Mesenchymal stem cell (in vitro differentiated cells and primary cell): ENCODE data around the gene PHLPP2.

ENCODE experiments used
- DNase-seq: peaks from one replicate; pipeline ENCODE4 v3.0.0-alpha.2; 2013
- H2AFZ ChIP-seq: one replicate; pipeline ENCODE4 v1.6.1; 2013; ENCODE audit warnings: low read depth, mild to moderate bottlenecking, control low read depth, inconsistent platforms, low read length, moderate library complexity
- H2AK5ac ChIP-seq: 2 replicates; pipeline ENCODE4 v1.6.1; 2013; ENCODE audit warnings: low read length, moderate library complexity, mild to moderate bottlenecking, inconsistent platforms; ENCODE audit not compliant: severe bottlenecking
- H2BK120ac ChIP-seq: one replicate; pipeline ENCODE4 v1.6.1; 2013; ENCODE audit warnings: low read depth, mild to moderate bottlenecking, inconsistent platforms, low read length, moderate library complexity
- H2BK12ac ChIP-seq, 2 experiments: one replicate each; pipeline ENCODE4 v1.6.1; 2013; ENCODE audit warnings: inconsistent platforms in 2 of 2, low read length in 2 of 2, mild to moderate bottlenecking in 2 of 2, moderate library complexity in 2 of 2, control low read depth in 1 of 2
- H2BK15ac ChIP-seq: one replicate; pipeline ENCODE4 v1.6.1; 2013; ENCODE audit warnings: mild to moderate bottlenecking, low read depth, inconsistent platforms; ENCODE audit not compliant: poor library complexity, severe bottlenecking
- H2BK5ac ChIP-seq: 2 replicates; pipeline ENCODE4 v1.6.1; 2013; ENCODE audit warnings: low read depth, mild to moderate bottlenecking, low read length, control low read depth, inconsistent platforms; ENCODE audit not compliant: poor library complexity, severe bottlenecking
- H3K14ac ChIP-seq, 2 experiments: one replicate each; pipeline ENCODE4 v1.6.1; 2013; ENCODE audit warnings: inconsistent platforms in 2 of 2, low read length in 2 of 2, control low read depth in 1 of 2, mild to moderate bottlenecking in 1 of 2, moderate library complexity in 1 of 2
- H3K18ac ChIP-seq, 2 experiments: one replicate each; pipeline ENCODE4 v1.6.1; 2013; ENCODE audit warnings: inconsistent platforms in 2 of 2, low read length in 2 of 2, control low read depth in 1 of 2, low read depth in 1 of 2, mild to moderate bottlenecking in 1 of 2
- H3K23ac ChIP-seq, 2 experiments: one replicate each; pipeline ENCODE4 v1.6.1; 2013; ENCODE audit warnings: inconsistent platforms in 2 of 2, low read length in 2 of 2, mild to moderate bottlenecking in 2 of 2, moderate library complexity in 2 of 2, control low read depth in 1 of 2
- H3K27ac ChIP-seq: 2 replicates; pipeline ENCODE4 v1.5.1; 2013; ENCODE audit warnings: mild to moderate bottlenecking, moderate library complexity, low read length, control low read depth, inconsistent platforms; ENCODE audit not compliant: poor library complexity, severe bottlenecking
- H3K27me3 ChIP-seq, 2 experiments: 2 replicates each; pipeline versions ENCODE4 v1.6.1 to v1.7.0; 2013; ENCODE audit warnings: low read length in 2 of 2, mild to moderate bottlenecking in 2 of 2, moderate library complexity in 2 of 2, control low read depth in 1 of 2, inconsistent platforms in 1 of 2; ENCODE audit not compliant: control insufficient read depth in 1 of 2, insufficient read depth in 1 of 2
- H3K36me3 ChIP-seq, 2 experiments: 2 replicates each; pipeline versions ENCODE4 v1.6.1 to v1.7.0; 2013; ENCODE audit warnings: low read length in 2 of 2, control low read depth in 1 of 2, inconsistent platforms in 1 of 2, low read depth in 1 of 2, mild to moderate bottlenecking in 1 of 2; ENCODE audit not compliant: insufficient read depth in 2 of 2, control insufficient read depth in 1 of 2
- H3K4ac ChIP-seq, 2 experiments: one replicate each; pipeline ENCODE4 v1.6.1; 2013; ENCODE audit warnings: inconsistent platforms in 2 of 2, low read length in 2 of 2, mild to moderate bottlenecking in 2 of 2, moderate library complexity in 2 of 2, control low read depth in 1 of 2, low read depth in 1 of 2
- H3K4me1 ChIP-seq: 2 replicates; pipeline ENCODE4 v1.6.1; 2013; ENCODE audit warnings: low read depth, low read length, control low read depth; ENCODE audit not compliant: control insufficient read depth, insufficient read depth
- H3K4me2 ChIP-seq: 2 replicates; pipeline ENCODE4 v1.6.1; 2013; ENCODE audit warnings: low read length, mild to moderate bottlenecking, inconsistent platforms; ENCODE audit not compliant: poor library complexity, severe bottlenecking
- H3K4me3 ChIP-seq, 2 experiments: 2 replicates each; pipeline versions ENCODE4 v1.5.1 to v1.7.0; 2013; ENCODE audit warnings: low read length in 2 of 2, mild to moderate bottlenecking in 2 of 2, control low read depth in 1 of 2, low read depth in 1 of 2; ENCODE audit not compliant: insufficient read depth in 1 of 2
- H3K79me1 ChIP-seq: replicated peaks from 2 replicates; pipeline ENCODE4 v1.6.1; 2013; ENCODE audit warnings: mild to moderate bottlenecking, control low read depth, low read length, inconsistent platforms; ENCODE audit not compliant: poor library complexity, severe bottlenecking
- H3K9ac ChIP-seq: 2 replicates; pipeline ENCODE4 v1.7.0; 2013; ENCODE audit warnings: mild to moderate bottlenecking, low read length, moderate library complexity
- H3K9me3 ChIP-seq: 2 replicates; pipeline ENCODE4 v1.7.0; 2013; ENCODE audit warnings: mild to moderate bottlenecking, low read length; ENCODE audit not compliant: control insufficient read depth
- H4K8ac ChIP-seq: one replicate; pipeline ENCODE4 v1.6.1; 2013; ENCODE audit warnings: inconsistent platforms, mild to moderate bottlenecking, low read length, moderate library complexity
- H4K91ac ChIP-seq: one replicate; pipeline ENCODE4 v1.6.1; 2013; ENCODE audit warnings: mild to moderate bottlenecking, low read length, inconsistent platforms
- WGBS: methylation state at CpG from one replicate; pipeline ENCODE4 v1.1.7; 2013; ENCODE audit warnings: mixed read lengths; 5-methylcytosine and 5-hydroxymethylcytosine counted together

The PHLPP2 gene

DNA sequence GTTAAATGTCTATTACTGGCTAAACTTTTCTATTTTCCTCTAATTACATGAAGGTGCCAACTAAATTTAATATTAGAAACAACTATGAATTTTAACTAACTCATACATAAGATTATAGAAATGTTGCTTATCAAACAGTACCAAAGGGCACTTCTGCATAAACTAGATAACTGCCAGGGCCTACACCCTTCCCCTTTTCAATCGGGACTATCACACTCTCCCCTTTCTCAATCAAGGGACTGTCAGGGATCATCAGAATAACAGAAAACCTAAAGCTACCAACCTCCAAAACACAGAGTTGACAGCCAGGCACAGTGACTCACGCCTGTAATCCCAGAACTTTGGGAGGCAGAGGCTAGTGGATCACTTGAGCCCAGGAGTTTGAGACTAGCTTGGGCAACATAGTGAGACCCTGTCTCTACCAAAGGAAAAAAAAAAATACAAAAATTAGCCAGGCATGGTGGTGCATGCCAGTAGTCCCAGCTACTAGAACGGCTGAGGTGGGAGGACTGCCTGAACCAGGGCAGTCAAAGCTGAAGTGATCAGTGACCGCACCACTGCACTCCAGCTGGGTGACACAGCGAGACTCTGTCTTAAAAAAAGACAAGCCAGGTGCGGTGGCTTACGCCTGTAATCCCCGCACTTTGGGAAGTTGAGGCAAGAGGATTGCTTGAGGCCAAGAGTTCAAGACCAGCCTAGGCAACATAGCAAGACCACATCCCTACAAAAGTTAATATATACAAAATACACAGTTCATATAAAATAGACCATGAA lies 3.2 kb upstream of the PHLPP2 start:
- no peak overlapping the region for H2BK120ac ChIP-seq
- H3K4me2 ChIP-seq, result no peak overlapping the region
- no peaks in the 10 kb centered on the region for H3K27me3 ChIP-seq
- peaks cover 11 to 37% of the 10 kb centered on the region in 2 experiments for H3K36me3 ChIP-seq
- no peak overlapping the region for H3K4me3 ChIP-seq
- no peak overlapping the region for H3K18ac ChIP-seq
- H3K9ac ChIP-seq, result no peak overlapping the region
- no peak overlapping the region for H2BK12ac ChIP-seq
- H3K27ac ChIP-seq, result no peak overlapping the region
- no peak overlapping the region for H2BK5ac ChIP-seq
- no peak overlapping the region for H4K91ac ChIP-seq
- no peak for DNase-seq
- H2BK15ac ChIP-seq, result no peak overlapping the region
- H2AK5ac ChIP-seq, result no peak overlapping the region
- H3K79me1 ChIP-seq, result peaks cover 5% of the 10 kb centered on the region
- H3K23ac ChIP-seq, result no peak overlapping the region
- peaks cover 5% of the 10 kb centered on the region for H3K4me1 ChIP-seq
- H3K4ac ChIP-seq, result no peak overlapping the region
- no peak overlapping the region for H3K14ac ChIP-seq
- no peak overlapping the region for H2AFZ ChIP-seq
- H3K9me3 ChIP-seq, result no peaks in the 10 kb centered on the region
- 80% methylated on average over 8 of the region's 8 CpGs for WGBS
- no peak overlapping the region for H4K8ac ChIP-seq

- Histone ChIP-seq H3K36me3 (peaks cover 6 to 27% of the 10 kb centered on the region in 2 experiments), H3K79me1 (no peaks in the 10 kb centered on the region), H3K4me2 (no peak overlapping the region), H3K27me3 (no peaks in the 10 kb centered on the region), H3K4me3 (no peak overlapping the region), H3K23ac (no peak overlapping the region), H2BK5ac (no peak overlapping the region), H3K9me3 (no peaks in the 10 kb centered on the region), H2AFZ (no peak overlapping the region), H4K8ac (no peak overlapping the region), H3K18ac (no peak overlapping the region), H4K91ac (no peak overlapping the region), H2AK5ac (no peak overlapping the region), H3K4me1 (peaks cover 8% of the 10 kb centered on the region), H3K9ac (no peak overlapping the region), H3K27ac (no peak overlapping the region), H3K4ac (no peak overlapping the region), H2BK120ac (no peak overlapping the region), H2BK12ac (no peak overlapping the region), H3K14ac (no peak overlapping the region), H2BK15ac (no peak overlapping the region)
- no peak for DNase-seq
- 91% methylated on average over 2 of the region's 4 CpGs for WGBS
Observed at GRCh38 chr16:71726476-71727315, 2.2 kb upstream of the PHLPP2 start.

GRCh38 chr16:71723537-71724319 lies 773 bp downstream of the PHLPP2 start:
- H2AK5ac ChIP-seq, result no peak overlapping the region
- H3K27ac ChIP-seq, result no peak overlapping the region
- H2BK15ac ChIP-seq, result no peak overlapping the region
- H3K4ac ChIP-seq, result peak overlapping the region in 1 of 2 experiments; percentile 79
- H3K9me3 ChIP-seq, result no peaks in the 10 kb centered on the region
- peak overlapping the region; percentile 8 for H2BK5ac ChIP-seq
- peak overlapping the region; percentile 82 to 96 for H3K4me3 ChIP-seq
- no peaks in the 10 kb centered on the region for H3K27me3 ChIP-seq
- peak overlapping the region; percentile 88 to 95 for H3K18ac ChIP-seq
- no peak overlapping the region for H2BK12ac ChIP-seq
- peaks cover 5 to 6% of the 10 kb centered on the region in 2 experiments for H3K36me3 ChIP-seq
- H3K4me2 ChIP-seq, result peak overlapping the region; percentile 100
- H3K14ac ChIP-seq, result peak overlapping the region in 1 of 2 experiments; percentile 71
- H4K91ac ChIP-seq, result peak overlapping the region; percentile 61
- H2BK120ac ChIP-seq, result peak overlapping the region; percentile 61
- peaks cover 8% of the 10 kb centered on the region for H3K79me1 ChIP-seq
- H4K8ac ChIP-seq, result peak overlapping the region; percentile 82
- H3K4me1 ChIP-seq, result peaks cover 8% of the 10 kb centered on the region
- DNase-seq, result peak; percentile 67
- peak overlapping the region; percentile 87 for H3K9ac ChIP-seq
- WGBS, result 1% methylated on average over 66 of the region's 104 CpGs
- H3K23ac ChIP-seq, result peak overlapping the region in 1 of 2 experiments; percentile 52
- H2AFZ ChIP-seq, result peak overlapping the region; percentile 97
